Suppressor macrophage (primary cell): ENCODE data around the gene TRIM60.
"Not testable (repeated sequence)": the region's sequence is repeated elsewhere in the genome, so short reads cannot be mapped to it uniquely, and the experiment has no call there.

Experiments used
- DNase-seq, 4 experiments: peaks; one replicate each; pipeline ENCODE4 v3.0.0-alpha.2; 2020 to 2022

Gene TRIM60

GRCh38 chr4:165055601-165056000 lies 23.8 kb downstream of the TRIM60 start:
- DNase-seq, result no peak

GRCh38 chr4:165058666-165059065 lies 26.9 kb downstream of the TRIM60 start:
- DNase-seq, result no peak

- no peak for DNase-seq
Observed at GRCh38 chr4:165059386-165059785, 27.6 kb downstream of the TRIM60 start.

GRCh38 chr4:165060938-165061337 lies 29.1 kb downstream of the TRIM60 start:
- no peak for DNase-seq

- DNase-seq, result no peak
Observed at GRCh38 chr4:165070560-165070959, 38.8 kb downstream of the TRIM60 start.

- DNase-seq, result not testable (repeated sequence)
Observed at GRCh38 chr4:165073346-165073745, 41.5 kb downstream of the TRIM60 start.

GRCh38 chr4:165077034-165077578 lies 45.3 kb downstream of the TRIM60 start:
- DNase-seq, result no peak

GRCh38 chr4:165079476-165079875 lies 47.7 kb downstream of the TRIM60 start:
- DNase-seq, result peak; percentile 7 to 39 (median 14)

GRCh38 chr4:165084787-165085186 lies 53.0 kb downstream of the TRIM60 start:
- not testable (repeated sequence) for DNase-seq

- no peak for DNase-seq
Observed at GRCh38 chr4:165085946-165086345, 54.1 kb downstream of the TRIM60 start.

- DNase-seq, result no peak
Observed at GRCh38 chr4:165088366-165088765, 56.6 kb downstream of the TRIM60 start.
